ENCODE measurements around the gene CTU2. TPM values are rescaled to one million over a fixed set of nuclear protein-coding genes. Genes with fewer than 3 reads are reported as not detected.

CTU2 gene
- total RNA-seq, 1 experiment from 2014 or later: 10.3 TPM

DNA sequence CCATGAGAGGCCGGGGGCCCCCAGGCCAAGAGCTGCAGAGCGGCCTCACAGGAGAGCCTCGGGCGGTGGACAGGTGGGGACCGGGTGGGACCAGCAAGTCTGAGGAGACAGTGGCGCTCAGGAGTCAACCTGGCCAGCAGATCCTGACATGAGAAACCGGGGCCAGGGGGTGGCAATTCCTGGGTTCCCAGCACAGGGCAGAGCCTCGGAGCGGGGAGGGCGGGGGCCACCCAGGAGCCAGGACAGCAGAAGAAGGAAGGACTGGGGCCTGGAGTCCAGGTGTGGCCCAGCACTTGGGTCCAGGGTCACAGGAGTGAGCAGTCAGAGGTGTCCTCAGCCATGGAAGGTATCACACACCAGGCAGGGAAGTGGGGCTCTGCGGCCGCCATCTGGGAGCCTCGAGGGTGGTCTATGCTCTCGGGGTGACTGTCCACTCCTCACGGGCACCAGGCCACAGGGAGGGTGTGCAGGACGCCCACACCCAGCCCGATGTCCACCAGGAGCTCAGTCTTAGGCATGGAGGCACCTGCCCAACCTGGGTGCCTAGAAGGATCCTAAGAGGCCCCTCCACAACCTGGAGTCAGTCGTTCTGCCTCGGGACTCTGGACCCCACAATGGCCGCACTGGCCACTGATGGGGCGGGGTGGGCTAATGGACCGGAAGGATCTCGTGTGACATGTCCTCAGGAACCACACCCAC lies 49.6 kb downstream of the CTU2 start:
- H3K4me1 ChIP-seq: peaks cover 23% of the 10 kb centered on the region
- H3K4me3 ChIP-seq: no peak overlapping the region
- no peaks in the 10 kb centered on the region for H3K27me3 ChIP-seq
- DNase-seq: no peak
- H3K27ac ChIP-seq: no peak overlapping the region
- no peaks in the 10 kb centered on the region for H3K9me3 ChIP-seq (replicated peaks)
- no peaks in the 10 kb centered on the region for H3K36me3 ChIP-seq

DNA sequence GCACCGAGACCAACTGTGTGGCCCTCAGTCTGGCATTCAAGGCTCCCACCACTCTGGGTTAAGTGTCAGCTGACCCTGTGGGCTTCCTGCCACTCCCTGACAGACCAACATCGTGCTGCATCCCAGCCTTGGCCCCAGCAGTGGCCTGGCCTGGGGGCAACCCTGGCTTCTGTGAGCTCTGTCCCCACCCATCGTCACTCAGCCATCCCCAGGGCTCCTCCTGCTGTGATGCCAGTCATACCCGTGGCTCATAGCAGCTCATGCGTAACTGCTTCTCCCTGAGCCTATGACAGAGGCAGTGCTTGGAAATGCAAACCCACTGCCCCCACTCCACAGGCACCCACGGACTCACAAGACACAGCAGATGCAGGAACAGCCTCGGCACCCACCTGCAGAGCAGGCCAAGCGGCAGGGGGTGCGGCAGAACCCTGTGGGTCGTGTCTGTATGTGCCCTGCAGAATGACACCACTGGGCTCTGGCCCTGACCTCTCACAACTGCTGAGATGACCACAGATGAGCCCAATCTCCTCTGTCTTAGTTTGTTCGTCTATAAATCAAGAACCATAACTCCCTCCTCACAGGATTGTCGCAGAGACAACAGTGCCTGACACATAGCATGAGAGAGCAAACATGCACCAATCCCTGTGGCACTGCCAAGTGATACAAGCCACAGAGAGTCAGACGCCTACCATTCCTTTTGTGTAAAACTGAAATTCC lies 52.1 kb downstream of the CTU2 start:
- no peak for DNase-seq
- Histone ChIP-seq H3K4me3 (no peak overlapping the region), H3K4me1 (peaks cover 23% of the 10 kb centered on the region), H3K9me3 (replicated peaks) (no peaks in the 10 kb centered on the region), H3K36me3 (no peaks in the 10 kb centered on the region), H3K27me3 (no peaks in the 10 kb centered on the region), H3K27ac (no peak overlapping the region)

DNA sequence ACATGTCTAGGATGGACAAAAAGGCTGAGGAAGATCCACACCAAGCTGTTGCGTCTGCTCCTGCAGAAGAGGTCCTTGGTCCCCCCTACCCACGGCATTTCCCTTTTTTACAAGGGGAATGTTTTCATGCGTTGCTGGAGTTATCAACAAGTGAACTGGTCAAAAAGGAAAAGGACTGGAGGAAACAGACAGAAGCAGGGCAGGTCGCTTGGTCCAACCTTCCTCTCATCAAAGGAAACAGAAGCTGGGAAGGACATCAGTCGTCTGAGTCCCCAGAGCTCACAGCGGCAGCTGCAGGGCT lies 52.6 kb downstream of the CTU2 start:
- peaks cover 23% of the 10 kb centered on the region for H3K4me1 ChIP-seq
- H3K27me3 ChIP-seq: no peaks in the 10 kb centered on the region

DNA sequence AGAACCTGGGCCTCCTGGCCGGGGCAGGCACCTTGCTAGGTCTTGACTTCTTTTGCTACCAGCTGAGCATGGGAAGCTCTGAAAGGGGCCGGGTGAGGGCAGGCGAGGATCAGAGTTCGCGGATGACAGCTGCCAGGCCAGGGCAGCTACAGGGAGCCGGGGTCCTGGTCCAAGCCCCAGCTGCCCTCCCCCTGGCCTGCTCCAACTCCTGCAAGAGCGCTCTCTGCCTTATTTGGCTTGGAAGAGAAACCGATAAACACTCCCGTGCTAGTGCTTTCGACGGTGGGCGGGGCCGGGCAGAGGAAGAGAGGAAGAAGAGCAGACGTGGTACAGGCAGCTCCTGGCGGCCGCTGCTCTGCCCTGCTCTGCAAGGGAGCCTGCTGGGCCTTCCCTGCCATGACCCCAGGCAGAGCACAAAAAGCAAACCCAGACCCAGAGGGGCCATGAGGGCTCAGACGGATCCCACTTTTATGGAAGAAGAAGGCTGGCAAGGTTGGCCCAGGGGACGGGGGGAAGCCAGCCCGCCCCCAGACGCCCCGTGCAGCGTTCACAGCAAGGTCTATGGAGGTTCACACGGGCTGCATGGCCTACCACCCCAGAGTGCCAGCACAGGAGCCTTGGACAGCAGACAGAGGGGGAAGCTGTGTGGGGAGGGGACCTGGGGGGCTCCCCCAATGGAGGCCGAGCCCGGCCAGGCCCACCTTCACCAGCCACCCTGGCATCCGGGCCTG lies 53.1 kb downstream of the CTU2 start:
- no peaks in the 10 kb centered on the region for H3K9me3 ChIP-seq (replicated peaks)
- no peak overlapping the region for H3K4me3 ChIP-seq
- peak; percentile 56 to 60 for DNase-seq
- H3K27me3 ChIP-seq: no peaks in the 10 kb centered on the region
- no peaks in the 10 kb centered on the region for H3K36me3 ChIP-seq
- H3K4me1 ChIP-seq: peaks cover 18% of the 10 kb centered on the region
- H3K27ac ChIP-seq: no peak overlapping the region

More for the DNA sequence above, 52.6 kb downstream of the CTU2 start:
- no peak for DNase-seq
- Histone ChIP-seq H3K9me3 (replicated peaks) (no peaks in the 10 kb centered on the region), H3K27ac (no peak overlapping the region), H3K36me3 (no peaks in the 10 kb centered on the region), H3K4me3 (no peak overlapping the region)

DNA sequence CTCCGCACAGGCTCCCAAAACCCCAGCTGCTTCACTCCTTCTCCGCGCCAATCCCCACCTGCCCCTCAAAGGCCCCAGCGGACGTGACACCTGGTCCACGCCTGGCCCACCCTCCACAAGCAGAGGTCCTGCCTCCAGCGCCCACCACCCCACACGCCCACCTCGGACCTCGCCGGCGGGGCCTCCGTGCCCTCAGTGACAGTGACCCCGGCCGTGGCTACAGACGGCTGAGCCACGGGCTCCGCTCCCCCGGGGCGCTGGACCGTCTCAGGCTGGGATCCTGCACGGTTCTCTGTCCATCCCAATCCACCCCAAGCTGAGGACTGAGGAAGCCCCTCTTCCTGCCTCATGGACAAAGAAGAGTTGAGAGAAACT lies 53.7 kb downstream of the CTU2 start:
- Histone ChIP-seq H3K4me1 (peaks cover 14% of the 10 kb centered on the region), H3K9me3 (replicated peaks) (no peaks in the 10 kb centered on the region), H3K27ac (no peak overlapping the region), H3K4me3 (no peak overlapping the region), H3K36me3 (no peaks in the 10 kb centered on the region), H3K27me3 (no peaks in the 10 kb centered on the region)
- DNase-seq: no peak

DNA sequence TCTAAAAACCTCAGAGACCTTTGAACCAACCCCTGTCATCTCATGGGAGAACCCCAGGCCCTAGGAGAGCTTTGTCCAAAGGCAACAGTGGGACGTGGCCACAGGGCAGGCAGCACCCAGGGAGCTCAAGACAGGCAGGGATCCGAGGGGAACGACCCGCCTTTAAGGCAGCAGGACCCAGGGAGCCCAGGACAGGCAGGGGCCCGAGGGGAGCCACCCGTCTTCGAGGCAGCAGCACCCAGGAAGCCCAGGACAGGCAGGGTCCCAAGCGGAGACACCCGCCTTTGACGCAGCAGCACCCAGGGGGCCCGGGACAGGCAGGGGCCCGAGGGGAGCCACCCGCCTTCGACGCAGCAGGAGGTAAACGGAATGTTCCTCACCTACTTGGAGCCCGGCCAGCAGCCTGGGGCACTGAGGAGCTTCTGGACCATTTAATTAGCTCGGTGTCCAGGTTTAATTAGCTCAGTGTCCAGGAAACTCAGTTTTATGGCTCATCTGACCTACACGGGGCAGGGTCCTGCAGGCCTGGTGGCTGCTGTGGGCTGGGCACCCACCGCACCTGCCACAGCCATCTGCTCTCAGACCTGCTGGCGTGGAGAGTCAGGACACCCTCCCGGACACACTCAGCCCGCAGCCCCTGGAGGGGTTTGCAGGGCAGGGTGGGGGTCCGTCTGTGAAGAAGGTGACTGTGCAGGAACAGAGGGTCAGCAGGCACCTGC lies 54.3 kb downstream of the CTU2 start:
- no peaks in the 10 kb centered on the region for H3K36me3 ChIP-seq
- no peak for DNase-seq
- peaks cover 7% of the 10 kb centered on the region for H3K4me1 ChIP-seq
- no peaks in the 10 kb centered on the region for H3K9me3 ChIP-seq (replicated peaks)
- H3K4me3 ChIP-seq: no peak overlapping the region
- no peaks in the 10 kb centered on the region for H3K27me3 ChIP-seq
- H3K27ac ChIP-seq: no peak overlapping the region

DNA sequence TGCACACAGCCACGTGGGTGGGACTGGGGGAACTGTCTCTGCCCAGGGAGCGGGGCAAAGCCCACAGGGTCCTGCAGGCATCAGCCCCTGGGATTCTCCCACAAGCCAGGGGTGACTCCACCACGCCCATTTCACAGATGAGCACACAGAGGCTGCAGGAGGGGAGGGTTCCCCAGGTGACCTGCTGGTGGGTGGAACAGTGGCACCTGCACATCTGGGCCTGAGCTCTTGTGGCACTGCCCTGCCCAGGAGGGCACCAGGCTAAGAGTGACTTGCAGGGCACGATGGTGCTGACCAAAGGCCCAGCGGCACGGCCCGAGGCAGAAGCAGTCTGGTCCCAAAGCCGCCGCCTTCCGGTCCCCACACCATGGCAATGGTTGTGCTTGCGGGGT lies 54.8 kb downstream of the CTU2 start:
- peaks cover 7% of the 10 kb centered on the region for H3K4me1 ChIP-seq
- H3K27ac ChIP-seq: no peak overlapping the region
- H3K4me3 ChIP-seq: no peak overlapping the region
- no peak for DNase-seq
- H3K27me3 ChIP-seq: no peaks in the 10 kb centered on the region
- no peaks in the 10 kb centered on the region for H3K36me3 ChIP-seq
- H3K9me3 ChIP-seq (replicated peaks): no peaks in the 10 kb centered on the region

DNA sequence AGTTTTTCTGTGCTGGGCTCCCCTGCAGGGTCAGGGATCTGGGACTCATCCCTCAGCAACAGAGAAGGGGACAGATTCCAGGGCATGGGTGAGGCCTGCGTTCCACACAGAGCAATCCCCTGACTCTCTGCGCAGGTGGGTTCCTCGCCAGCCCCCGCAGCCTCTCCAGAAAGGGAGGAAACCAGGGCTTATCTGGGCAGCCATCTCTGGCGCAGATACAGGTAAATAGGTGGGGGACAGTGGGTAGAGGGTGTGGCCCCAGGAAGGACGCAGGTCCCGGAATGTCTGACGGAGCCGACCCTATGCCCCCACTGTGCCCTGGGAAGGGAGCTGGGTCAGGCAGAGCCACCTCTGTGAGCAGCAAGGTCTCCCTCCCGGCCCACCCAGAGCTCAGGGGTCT lies 55.5 kb downstream of the CTU2 start:
- Histone ChIP-seq H3K4me1 (peaks cover 7% of the 10 kb centered on the region), H3K27ac (no peak overlapping the region), H3K36me3 (no peaks in the 10 kb centered on the region), H3K27me3 (no peaks in the 10 kb centered on the region), H3K9me3 (replicated peaks) (no peaks in the 10 kb centered on the region), H3K4me3 (no peak overlapping the region)
- no peak for DNase-seq

DNA sequence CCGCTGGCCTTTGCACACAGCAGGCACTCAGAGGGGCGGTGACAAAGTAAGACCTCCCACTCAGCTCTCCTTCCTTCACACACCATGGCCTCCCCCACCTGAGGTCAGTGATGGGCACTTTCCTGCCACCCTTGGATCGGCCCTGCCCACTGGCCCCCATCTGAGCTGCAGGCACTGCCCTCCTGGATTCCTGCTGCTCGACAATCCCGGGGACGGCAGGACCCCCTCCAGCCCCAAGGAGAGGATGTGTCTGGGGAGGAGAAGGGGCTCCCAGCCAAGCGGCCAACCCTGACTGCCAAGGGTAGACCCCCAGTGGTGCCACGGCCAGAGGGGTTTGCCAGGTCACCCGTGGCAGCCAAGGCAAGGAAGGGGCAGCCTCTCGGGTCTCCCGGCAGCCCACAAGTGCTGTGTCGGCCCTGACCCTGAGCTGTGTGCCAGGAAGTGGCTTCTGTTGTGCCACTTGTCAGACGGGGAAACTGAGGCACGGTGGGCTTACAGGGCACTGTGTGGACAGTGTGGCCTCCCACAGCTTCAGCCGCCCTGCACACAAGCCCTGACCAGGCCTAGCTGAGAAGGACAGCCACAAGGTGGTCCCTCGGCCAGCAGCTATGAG lies 56.1 kb downstream of the CTU2 start:
- no peak overlapping the region for H3K27ac ChIP-seq
- no peaks in the 10 kb centered on the region for H3K9me3 ChIP-seq (replicated peaks)
- no peak for DNase-seq
- H3K27me3 ChIP-seq: no peaks in the 10 kb centered on the region
- H3K4me3 ChIP-seq: no peak overlapping the region
- peaks cover 7% of the 10 kb centered on the region for H3K4me1 ChIP-seq
- H3K36me3 ChIP-seq: no peaks in the 10 kb centered on the region

DNA sequence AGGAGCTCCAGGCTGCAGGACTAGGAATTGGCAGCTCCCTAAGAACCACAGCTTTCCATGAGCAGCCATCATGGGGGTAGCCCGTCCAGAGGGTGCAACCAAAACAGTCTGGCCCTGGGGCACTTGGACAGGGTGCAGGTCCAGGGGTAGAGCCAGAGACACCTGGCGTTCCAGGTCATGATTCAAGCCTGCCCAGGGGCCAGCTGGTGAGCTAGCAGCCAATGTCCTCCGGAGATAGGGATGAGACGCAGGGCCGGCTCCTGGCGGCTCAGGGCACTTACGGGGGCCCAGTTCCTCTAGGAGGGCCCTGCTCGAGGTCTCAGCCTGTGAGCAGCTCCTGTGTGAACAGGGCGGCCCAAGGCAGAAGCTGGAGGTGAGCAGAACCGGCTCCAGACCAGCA lies 56.6 kb downstream of the CTU2 start:
- Histone ChIP-seq H3K27me3 (no peaks in the 10 kb centered on the region), H3K36me3 (no peaks in the 10 kb centered on the region), H3K9me3 (replicated peaks) (no peaks in the 10 kb centered on the region), H3K4me1 (peaks cover 11% of the 10 kb centered on the region), H3K4me3 (no peak overlapping the region), H3K27ac (no peak overlapping the region)
- DNase-seq: no peak

DNA sequence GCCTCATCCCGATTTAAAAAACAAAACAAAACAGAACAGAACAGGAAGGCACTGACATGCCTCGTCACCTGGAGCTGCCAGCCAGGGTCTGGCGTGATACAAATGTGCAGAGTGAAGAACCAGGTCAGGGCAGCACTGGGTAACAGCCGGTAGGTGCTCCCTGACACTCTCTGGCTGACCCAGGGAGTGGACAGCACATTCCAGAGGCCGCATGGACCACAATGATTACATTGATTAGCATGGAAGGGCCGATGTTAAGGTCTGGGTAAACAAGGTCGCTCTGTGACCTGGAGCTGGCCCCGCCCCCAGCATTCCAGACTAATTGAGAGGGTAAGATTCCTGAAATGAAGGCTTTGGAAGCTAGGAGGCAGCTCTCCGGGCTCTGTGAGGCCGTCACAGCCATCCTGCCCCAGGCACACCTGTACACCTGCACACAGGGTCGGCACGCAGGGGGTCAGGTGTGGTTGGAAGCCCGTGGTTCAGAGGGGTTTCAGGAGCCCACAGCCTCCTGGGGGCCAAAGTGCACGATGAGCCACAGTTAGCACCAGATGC lies 57.3 kb downstream of the CTU2 start:
- Histone ChIP-seq H3K4me3 (no peak overlapping the region), H3K27ac (no peak overlapping the region), H3K36me3 (no peaks in the 10 kb centered on the region), H3K27me3 (no peaks in the 10 kb centered on the region), H3K4me1 (peaks cover 16% of the 10 kb centered on the region), H3K9me3 (replicated peaks) (no peaks in the 10 kb centered on the region)
- no peak for DNase-seq

DNA sequence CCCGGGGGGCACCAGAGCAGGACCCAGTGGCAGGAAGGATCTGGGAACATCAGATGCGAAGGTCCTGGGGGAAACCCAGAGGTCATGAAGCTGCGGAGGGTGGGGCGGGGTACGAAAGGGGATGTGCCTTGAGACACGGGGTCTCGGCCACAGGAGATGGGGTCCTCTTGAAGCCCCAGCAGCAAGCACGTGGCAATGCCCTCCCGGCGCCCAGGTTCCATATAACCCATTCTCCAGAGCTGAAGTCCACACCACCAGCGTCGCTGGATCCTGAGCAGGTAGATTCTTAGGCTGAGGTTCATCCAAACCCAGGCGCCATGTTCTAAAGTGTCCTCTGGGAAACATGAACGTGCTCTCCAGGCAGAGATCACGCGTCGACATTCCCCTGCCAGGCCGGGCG lies 57.8 kb downstream of the CTU2 start:
- Histone ChIP-seq H3K27me3 (no peaks in the 10 kb centered on the region), H3K4me1 (peaks cover 18% of the 10 kb centered on the region), H3K27ac (no peak overlapping the region), H3K36me3 (no peaks in the 10 kb centered on the region), H3K4me3 (no peak overlapping the region), H3K9me3 (replicated peaks) (no peaks in the 10 kb centered on the region)
- no peak for DNase-seq

DNA sequence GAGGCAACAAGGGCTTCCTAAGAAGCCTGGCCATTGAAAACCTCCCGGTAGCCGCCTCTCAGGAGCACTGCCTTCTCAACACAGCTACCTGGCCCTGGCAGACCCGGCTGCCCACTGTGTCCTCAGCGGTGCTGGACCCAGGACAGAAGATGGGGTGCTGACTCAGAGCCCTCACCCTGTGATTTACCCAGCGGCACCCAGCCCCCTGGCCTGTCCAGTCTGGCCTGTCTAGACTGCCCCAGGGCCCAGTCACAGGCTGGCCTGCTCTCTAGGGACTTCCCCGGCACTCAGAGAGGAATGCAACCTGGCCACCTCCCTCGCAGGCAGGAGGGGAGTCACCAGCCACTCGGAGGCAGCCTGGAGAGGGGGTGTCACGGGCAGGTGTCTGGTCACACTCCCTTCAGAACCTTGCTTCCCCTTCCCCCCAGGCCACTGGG lies 58.6 kb downstream of the CTU2 start:
- no peak for DNase-seq
- no peaks in the 10 kb centered on the region for H3K27me3 ChIP-seq
- peaks cover 21% of the 10 kb centered on the region for H3K4me1 ChIP-seq
- H3K9me3 ChIP-seq (replicated peaks): no peaks in the 10 kb centered on the region
- H3K27ac ChIP-seq: no peak overlapping the region
- H3K4me3 ChIP-seq: no peak overlapping the region
- H3K36me3 ChIP-seq: no peaks in the 10 kb centered on the region
